ENCODE results near the gene C1orf56.

The C1orf56 gene

GRCh38 chr1:151043163-151043562 lies 4.4 kb upstream of the C1orf56 start:
- TF ChIP-seq, protein P1, sequence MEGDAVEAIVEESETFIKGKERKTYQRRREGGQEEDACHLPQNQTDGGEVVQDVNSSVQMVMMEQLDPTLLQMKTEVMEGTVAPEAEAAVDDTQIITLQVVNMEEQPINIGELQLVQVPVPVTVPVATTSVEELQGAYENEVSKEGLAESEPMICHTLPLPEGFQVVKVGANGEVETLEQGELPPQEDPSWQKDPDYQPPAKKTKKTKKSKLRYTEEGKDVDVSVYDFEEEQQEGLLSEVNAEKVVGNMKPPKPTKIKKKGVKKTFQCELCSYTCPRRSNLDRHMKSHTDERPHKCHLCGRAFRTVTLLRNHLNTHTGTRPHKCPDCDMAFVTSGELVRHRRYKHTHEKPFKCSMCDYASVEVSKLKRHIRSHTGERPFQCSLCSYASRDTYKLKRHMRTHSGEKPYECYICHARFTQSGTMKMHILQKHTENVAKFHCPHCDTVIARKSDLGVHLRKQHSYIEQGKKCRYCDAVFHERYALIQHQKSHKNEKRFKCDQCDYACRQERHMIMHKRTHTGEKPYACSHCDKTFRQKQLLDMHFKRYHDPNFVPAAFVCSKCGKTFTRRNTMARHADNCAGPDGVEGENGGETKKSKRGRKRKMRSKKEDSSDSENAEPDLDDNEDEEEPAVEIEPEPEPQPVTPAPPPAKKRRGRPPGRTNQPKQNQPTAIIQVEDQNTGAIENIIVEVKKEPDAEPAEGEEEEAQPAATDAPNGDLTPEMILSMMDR (IDR thresholded peaks at IDR 0.05; ENCODE audit: low read depth, low read length, missing control alignments) = no peak
- no peak for DNase-seq (ENCODE audit: low read depth)
- no peak overlapping the region for H3K4me3 ChIP-seq (ENCODE audit: low read depth, low read length)

DNA sequence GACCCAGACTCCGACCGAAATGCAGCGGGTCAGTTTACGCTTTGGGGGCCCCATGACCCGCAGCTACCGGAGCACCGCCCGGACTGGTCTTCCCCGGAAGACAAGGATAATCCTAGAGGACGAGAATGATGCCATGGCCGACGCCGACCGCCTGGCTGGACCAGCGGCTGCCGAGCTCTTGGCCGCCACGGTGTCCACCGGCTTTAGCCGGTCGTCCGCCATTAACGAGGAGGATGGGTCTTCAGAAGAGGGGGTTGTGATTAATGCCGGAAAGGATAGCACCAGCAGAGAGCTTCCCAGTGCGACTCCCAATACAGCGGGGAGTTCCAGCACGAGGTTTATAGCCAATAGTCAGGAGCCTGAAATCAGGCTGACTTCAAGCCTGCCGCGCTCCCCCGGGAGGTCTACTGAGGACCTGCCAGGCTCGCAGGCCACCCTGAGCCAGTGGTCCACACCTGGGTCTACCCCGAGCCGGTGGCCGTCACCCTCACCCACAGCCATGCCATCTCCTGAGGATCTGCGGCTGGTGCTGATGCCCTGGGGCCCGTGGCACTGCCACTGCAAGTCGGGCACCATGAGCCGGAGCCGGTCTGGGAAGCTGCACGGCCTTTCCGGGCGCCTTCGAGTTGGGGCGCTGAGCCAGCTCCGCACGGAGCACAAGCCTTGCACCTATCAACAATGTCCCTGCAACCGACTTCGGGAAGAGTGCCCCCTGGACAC lies 534 bp downstream of the C1orf56 start:
- H3K4me3 ChIP-seq (ENCODE audit: low read depth, low read length) = peak overlapping the region; percentile 74
- peak; percentile 38 for DNase-seq (ENCODE audit: low read depth)
- TF ChIP-seq, protein P1 (IDR thresholded peaks at IDR 0.05; ENCODE audit: low read depth, low read length, missing control alignments) = peak; percentile 65

- H3K4me3 ChIP-seq (ENCODE audit: low read depth, low read length) = peak overlapping the region; percentile 74
- TF ChIP-seq, protein P1 (IDR thresholded peaks at IDR 0.05; ENCODE audit: low read depth, low read length, missing control alignments) = no peak
- DNase-seq (ENCODE audit: low read depth) = no peak
Observed at GRCh38 chr1:151048645-151049032, 1.1 kb downstream of the C1orf56 start.

DNA sequence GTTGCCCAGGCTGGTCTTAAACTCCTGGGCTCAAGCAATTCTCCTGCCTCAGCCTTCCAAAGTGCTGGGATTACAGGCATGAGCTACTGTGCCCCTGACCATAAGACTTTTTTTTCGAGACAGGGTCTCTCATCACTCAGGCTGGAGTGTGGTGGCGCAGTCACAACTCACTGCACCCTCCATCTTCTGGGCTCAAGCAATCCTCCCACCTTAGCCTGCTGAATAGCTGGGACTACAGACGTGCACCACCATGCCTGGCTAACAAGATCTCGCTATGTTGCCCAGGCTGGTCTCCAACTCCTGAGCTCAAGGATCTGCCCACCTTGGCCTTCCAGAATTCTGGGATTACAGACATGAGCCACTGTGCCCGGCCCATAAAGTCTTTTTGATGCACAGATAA lies 1.9 kb downstream of the C1orf56 start:
- no peak for DNase-seq (ENCODE audit: low read depth)
- TF ChIP-seq, protein P1 (IDR thresholded peaks at IDR 0.05; ENCODE audit: low read depth, low read length, missing control alignments) = no peak
- H3K4me3 ChIP-seq (ENCODE audit: low read depth, low read length) = no peak overlapping the region

- TF ChIP-seq, protein P1 (IDR thresholded peaks at IDR 0.05; ENCODE audit: low read depth, low read length, missing control alignments) = no peak
- no peak overlapping the region for H3K4me3 ChIP-seq (ENCODE audit: low read depth, low read length)
- DNase-seq (ENCODE audit: low read depth) = no peak
Observed at GRCh38 chr1:151050051-151050688, 2.6 kb downstream of the C1orf56 start.

DNA sequence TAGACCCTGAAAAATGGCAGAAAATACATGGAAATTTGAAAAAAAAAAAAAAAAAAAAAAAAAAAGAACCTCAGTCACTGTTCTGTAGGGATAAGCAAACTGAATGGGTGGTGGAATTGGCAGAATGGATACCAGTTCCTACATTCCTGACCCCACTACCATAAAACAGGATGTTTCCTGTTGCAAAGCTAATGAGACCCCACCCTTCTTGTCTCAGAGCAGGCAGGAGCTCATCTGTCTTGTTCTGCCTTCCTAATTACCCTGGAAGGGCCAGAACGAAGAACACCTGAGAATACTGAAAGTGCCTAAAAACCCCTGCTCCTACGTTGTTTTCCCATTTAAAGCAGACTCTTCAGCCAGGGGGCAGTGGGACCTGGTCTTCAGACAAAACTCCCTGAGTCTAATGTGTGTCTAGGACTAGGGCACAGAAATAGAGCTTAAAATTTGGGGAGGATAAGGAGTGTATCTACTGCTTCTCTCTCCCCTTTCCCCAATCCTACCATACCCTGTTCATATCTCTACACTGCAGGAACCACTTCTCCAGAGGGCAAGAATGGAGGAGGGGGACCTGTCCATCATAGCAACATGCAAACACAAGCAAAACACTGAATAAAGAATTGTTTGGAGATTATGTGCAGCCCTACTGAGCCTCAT lies 3.9 kb downstream of the C1orf56 start:
- DNase-seq (ENCODE audit: low read depth) = no peak

More for the DNA sequence above, 3.9 kb downstream of the C1orf56 start:
- TF ChIP-seq, protein P1 (IDR thresholded peaks at IDR 0.05; ENCODE audit: low read depth, low read length, missing control alignments) = no peak
- no peak overlapping the region for H3K4me3 ChIP-seq (ENCODE audit: low read depth, low read length)
